NCI-H774 (cell line): Measurements from ENCODE around the gene LSP1.
"Not testable (repeated sequence)": the region's sequence is repeated elsewhere in the genome, so short reads cannot be mapped to it uniquely, and the experiment has no call there.

Source experiments
- DNase-seq: peaks from one replicate; lab custom pipeline; 2025; lab: John Stamatoyannopoulos, UW

The LSP1 gene

DNA sequence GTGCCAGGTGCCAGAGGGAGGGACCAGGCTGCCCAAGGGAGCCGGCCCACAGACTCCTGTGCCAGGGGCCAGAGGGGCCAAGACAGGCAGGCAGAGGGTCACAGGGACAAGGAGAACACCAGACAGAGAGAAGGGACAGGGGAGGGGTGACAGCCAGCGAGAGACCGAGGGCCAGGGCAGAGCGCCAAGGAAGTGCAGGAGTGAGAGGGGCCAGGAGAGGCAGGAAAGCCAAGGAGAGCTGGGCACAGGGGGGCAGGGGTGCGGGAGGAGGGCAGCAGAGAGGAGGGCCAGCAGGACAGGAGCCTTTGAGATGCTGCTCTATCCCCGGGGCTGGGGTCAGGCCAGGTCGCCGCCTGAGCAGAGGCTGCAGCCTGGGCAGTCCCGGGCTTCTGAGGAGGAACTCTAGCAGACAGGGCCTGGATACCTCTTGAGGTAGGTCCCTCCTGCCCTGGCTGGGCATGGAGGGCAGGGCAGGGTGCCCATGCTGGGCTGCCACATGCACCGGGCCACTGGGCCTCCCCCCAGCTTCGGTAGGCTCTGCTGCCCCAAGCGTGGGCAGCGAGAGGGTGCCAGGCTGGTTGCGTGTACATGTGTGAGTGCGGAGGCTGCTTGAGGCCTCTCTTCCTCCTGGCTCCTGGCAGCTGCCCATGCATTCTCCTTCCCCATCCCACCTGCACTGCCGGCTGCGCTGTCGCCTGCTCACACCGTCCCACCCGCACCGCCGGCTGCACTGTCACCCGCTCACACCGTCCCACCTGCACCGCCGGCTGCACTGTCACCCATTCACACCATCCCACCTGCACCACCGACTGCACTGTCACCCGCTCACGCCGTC, 12.2 kb downstream of the LSP1 start:
- DNase-seq = no peak

DNA sequence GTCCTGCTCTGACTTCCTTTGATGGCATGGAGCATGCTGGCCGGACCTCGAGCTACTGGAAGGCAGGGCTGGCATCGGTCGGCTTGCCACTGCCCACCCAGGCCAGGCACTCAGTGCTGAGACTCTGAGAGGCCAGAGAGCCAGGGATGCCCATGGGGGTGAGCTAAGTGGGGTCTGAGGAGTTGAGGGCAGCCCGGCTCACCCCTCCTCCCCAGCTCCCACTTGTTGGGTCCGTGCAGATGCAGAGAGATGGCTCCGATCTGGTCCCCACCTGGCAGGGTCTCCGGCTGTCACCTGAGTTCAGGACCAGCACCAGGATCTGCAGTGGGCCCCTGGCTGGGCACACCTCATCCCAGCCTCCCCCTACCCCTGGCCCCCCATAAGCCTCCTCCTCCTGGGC, 13.3 kb downstream of the LSP1 start:
- DNase-seq = no peak

DNA sequence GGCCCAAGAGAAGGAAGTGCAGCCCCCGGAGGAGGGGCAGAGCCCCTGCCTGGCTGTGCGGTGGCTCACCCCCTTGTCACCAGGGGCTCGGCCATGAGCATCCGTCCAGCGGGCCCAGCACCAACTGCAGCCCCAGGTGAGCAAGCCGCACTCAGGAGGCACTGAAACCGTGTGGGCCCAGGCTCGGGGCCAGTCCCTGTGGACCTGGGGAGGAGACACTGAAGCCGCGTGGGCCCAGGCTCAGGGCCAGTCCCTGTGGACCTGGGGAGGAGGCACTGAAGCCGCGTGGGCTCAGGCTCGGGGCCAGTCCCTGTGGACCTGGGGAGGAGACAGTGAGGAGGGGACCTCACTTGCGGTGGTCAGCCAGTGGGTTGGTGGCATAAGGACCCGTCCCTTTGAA, 13.9 kb downstream of the LSP1 start:
- no peak for DNase-seq

DNA sequence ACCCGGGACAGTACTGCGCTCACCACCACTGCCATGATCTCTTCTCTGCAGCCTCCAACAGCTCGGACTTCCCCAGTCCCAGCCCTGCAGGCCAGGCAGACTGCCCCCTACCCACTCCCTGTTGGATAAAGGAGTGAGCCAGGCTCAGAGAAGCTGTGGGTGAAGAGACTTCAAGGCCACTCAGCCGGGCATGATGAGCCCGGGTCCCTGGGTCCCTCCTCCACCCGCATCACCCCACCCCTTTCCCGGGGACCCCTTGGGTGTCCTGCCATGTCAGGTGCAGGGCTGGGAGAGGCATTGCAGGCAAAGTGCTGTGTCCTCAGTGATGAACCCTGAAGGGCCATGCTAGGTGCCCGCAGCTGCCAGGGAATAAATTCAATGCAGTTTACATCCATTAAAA, 14.5 kb downstream of the LSP1 start:
- no peak for DNase-seq

DNA sequence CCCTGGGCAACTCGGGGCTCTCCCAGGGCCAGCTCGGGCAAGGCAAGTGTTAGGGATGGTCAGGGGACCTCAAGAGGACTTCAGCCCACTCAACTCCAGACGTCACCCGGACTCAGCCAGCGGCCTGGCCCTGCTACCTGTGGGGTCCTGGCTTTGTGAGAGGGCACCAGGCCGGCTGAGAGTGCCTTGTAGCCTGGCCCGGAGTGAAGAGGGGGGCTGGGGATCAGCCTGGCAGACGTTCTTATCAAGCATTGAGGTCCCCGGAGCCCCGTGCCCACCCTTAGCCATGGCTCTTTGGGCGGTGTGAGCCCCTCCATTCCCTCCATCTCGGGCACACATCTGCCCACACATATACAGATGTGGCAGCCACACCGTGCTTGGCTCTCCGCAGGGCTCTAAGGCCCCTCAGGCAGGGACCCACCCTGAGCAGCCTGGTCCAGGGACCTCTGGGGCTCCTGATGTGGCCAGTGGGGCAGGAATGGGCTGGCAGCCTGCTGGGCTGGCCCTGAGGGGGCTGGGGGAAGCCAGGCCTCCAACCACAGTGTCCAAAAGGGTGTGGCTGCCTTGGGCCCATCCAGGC, 15.3 kb downstream of the LSP1 start:
- DNase-seq = no peak

DNA sequence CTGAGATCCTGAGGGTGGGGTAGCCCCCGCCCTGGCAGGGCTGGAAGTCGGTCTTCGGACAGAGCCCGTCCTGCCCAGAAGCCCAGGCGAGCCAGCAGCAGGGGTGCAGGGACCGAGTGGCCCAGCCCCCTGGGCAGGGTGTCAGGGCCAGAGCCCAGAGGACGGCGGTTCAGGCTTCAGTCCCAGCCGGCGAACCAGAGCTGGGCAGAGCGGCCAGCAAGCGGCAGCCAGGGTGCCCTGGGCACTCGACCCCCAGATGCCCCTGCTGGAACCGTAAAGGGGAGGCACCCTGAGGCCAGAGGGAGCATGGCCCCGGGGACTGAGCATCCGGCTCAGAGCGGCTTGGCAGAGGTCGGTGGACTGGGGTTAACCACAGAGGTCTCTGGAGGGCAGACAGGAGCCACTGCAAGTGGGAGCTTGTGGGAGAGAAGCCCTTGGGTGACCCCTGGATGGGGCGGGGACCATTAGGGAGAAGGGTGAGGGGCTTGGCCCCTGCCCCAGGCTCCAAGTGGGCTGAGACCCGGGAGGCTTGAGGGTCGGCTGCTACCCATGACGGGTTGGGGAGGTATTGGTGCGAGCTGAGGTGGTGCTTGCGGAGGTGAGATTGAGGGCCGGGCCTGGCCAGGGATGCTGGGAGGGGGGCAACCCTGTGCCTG, 15.9 kb downstream of the LSP1 start:
- no peak for DNase-seq

DNA sequence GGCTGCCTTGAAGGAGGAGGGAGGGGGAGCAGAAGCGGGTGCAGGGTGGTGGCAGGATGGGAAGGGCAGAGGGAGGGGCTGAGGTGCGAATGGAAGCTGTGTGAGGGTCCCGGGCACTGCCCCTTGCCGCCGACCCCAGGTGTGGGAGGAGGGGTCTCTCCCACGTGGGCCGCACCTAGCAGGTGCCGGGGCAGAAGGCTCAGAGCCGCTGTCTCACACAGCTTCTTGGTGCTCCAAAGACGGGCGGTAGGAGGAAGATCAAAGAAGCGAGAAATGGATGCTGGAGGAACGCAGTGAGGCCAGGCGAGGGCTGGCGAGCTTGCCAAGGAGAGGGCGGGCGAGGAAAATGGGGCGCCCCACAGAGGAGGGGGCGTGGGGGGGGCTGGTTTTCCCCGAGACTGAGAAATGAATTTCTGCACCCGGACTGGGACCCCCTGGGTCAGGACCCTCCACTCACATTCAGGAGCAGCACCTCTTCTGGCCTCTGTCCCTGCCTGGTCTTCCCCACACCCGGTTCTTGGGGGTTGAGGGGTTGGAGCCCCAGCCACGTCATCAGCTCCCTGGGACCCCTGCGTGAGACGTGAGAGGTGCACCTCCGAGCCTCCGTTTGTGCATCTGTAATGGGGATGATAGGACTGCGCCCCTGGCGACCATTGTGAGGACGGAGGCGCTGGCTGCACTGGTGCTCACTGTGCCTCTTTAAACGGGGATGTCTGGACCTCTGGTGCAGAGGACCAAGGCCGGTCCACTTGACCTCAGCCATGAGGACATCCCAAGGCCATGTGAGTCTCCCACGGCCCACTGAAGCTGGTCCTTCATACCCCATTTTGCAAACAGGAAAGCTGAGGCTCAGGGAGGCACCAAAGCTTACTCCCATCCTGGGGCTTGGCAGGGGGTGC, 16.8 kb downstream of the LSP1 start:
- no peak for DNase-seq

DNA sequence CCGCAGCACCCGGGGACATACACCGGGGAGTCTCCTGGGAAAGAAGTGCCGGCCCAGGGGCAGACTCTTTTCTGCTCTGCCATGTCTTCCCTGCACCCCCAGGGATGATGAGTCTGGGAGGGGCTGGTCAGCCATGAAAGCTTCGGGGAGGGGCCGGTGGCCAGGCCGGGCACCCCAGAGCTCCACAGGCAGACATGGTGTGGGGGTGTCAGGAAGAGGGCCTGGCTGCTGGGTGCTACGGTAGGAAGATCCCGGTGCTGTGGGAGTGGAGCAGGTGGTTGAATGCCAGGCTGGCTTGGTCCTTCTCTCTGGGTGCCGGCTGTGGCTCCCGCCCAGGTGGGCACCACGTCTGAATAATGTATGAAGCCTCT, 17.4 kb downstream of the LSP1 start:
- DNase-seq = no peak

DNA sequence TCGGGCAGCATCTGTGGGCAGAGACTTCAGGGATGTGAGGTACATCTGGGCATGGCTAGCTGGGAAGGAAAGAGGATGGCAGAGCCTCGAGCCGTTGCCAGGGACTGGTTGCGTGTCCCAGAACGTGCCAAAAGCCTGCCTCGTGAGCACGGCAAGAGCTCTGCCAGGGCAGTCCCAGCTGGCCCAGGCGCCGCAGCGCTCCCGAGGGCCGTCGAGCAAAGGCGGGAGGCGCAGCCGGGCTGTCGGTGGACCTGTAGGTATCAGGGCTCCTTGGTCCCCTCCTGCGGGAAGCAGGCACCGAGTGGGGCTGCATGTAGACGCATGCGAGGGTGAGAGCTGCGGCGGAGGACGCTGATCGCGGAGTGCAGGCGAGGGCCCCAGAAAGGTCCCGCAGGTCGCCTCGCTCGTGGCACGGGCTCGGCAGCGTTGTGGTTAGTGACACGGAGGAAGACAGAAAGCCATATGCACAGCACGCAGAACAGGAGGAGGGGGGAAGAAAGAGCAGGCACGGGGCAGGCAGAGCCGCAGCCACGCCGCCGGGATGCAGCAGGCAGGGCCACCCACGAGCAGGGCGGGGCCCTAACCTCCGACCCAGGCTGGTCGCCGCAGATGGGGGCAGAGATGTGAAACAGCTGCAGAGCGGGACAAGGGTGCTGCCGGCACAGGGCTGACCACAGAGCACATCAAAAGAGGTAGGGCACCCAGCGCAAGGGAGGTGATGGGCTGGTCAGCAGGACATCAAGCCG, 18.0 kb downstream of the LSP1 start:
- no peak for DNase-seq

DNA sequence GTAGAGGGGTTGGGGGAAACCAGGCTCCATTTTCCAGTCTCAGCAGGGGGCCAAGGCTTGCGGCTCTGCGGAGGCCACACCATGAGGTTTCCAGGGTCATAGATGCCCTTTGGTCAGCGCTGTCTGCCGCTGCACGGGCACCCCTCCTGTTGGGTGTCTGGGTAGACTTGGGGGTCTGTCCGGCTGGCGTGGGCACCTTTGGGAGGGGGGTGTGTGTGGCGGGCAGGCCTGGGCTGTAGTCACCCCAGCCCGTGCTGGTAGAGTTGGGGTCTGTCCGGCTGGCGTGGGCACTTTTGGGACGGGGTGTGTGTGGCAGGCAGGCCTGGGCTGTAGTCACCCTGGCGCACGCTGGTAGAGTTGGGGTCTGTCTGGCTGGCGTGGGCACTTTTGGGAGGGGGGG, 18.6 kb downstream of the LSP1 start:
- DNase-seq = no peak

DNA sequence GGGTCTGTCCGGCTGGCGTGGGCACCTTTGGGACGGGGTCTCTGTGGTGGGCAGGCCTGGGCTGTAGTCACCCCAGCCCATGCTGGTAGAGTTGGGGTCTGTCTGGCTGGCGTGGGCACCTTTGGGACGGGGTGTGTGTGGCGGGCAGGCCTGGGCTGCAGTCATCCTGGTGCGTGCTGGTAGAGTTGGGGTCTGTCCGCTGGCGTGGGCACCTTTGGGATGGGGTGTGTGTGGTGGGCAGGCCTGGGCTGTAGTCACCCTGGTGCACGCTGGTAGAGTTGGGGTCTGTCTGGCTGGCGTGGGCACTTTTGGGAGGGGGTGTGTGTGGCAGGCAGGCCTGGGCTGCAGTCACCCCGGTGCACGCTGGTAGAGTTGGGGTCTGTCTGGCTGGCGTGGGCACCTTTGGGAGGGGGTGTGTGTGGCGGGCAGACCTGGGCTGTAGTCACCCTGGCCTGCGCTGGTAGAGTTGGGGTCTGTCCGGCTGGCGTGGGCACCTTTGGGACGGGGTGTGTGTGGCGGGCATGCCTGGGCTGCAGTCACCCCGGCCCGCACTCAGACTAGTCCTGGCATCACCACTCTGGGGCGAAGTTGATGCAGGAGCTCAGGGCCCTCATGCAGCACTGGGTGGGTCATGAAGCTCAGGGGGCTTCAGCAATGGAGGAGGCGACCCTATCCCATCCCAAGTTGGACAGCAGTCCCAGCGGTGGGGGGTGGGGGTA, 19.5 kb downstream of the LSP1 start:
- no peak for DNase-seq

DNA sequence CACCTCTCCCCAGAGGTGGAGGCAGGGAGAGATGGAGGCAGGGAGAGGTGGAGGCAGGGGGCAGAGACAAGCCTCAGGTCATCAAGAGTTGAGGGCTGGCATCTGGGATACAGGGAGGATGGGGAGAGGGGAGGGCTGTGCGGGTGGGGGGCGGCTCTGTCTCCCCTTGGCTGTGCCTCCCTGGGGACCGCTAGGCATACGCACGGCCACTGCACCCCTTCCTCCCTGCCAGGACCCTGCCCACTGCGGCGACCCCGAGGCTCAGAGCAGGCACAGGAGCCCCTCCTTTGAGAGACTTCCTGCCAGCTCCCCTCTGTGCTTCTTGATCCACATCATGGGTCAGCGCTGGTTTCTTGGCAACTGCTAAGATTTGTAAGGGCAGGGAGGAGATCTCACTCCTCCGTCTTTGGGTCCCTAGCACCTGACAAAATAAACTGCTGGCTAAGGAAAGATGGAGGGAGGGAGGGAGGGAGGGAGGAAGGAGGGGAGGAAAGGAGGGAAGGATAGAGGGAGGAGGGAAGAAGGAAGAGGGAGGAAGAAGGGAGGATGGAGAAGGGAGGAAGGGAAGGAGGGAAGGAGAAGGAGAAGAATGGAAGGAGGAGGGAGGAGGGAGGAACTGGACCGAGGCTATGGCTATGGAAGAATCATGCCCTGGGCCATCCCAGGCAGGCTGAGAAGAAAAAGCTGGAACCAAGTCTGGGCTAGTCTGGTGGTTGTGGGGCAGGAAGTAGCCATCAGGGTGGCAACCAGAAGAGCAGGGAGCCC, 20.3 kb downstream of the LSP1 start:
- DNase-seq = no peak

DNA sequence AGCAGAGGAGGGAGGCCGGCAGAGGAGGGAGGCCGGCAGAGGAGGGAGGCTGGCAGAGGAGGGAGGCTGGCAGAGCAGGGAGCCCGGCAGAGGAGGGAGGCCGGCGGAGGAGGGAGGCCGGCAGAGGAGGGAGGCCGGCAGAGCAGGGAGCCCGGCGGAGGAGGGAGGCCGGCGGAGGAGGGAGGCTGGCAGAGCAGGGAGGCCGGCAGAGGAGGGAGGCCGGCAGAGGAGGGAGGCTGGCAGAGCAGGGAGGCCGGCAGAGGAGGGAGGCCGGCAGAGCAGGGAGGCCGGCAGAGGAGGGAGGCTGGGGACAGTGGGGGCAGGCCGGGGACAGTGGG, 20.9 kb downstream of the LSP1 start:
- not testable (repeated sequence) for DNase-seq

DNA sequence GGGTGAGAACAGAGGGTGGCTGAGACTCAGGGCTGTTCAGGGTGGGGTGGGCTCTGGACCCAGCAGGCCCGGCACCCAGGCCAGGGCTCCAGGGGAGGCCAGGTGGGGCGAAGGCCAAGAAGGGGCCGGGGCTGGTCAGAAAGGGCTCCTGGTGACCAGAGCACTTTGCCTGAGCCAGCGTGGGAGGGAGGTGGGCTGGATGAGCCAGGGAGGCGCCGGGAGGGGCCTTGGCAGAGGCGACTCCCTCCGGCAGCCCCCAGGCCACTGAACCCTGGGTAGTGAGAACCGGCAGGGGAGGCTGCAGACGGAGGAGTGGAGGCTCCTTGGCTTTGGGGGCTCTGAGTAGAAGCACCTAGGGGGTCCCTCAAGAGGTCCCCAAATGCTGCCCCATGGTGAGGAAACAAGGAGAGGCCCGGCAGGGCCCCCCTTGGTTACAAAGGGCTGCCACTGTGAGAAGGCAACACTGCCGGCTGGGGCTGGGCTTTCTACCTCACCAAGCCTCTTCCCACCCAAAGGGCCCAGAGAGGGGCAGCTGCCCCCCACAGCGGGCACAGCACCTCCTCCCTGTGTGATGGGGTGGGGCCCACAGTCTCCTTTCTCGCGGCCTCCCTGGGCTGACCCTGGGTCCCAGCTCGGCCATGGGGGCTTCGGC, 21.7 kb downstream of the LSP1 start:
- DNase-seq = not testable (repeated sequence)

DNA sequence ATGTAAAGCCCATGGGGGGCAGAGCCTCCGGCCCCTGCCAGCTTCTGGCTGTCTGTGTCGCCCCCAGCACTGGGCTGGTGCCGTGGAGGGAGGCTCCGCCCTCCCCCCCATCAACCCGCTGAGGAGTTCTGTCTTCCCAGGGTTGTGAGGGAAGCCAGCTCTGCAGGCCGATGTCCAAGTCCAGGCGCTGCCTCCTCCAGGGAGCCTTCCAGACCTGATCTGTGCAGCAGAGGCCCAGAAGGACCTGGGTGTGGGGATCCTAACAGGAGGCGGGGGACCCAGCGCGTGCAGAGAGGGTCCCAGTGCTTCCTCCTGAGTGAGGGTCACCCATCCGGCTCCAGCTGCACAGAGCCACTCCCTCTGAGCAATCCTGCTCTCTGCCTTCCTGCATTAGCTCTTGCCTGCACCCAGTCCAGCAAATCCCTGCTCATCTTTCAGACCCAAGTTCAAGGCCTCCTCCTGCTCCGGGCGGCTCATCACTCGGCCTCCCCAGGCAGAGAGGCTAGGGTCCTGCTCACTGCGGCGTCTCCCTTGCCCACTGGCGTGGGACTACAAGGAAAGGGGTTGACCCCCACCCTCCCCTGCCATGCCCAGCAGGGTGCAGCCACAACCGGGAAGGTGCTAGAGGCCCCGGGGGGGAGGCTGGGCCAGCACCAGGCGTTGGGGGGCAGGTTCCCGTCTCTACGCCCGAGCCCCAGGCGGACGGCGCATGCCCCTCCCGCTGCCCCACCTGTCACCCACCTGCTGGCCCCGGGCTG, 22.4 kb downstream of the LSP1 start:
- DNase-seq = no peak

DNA sequence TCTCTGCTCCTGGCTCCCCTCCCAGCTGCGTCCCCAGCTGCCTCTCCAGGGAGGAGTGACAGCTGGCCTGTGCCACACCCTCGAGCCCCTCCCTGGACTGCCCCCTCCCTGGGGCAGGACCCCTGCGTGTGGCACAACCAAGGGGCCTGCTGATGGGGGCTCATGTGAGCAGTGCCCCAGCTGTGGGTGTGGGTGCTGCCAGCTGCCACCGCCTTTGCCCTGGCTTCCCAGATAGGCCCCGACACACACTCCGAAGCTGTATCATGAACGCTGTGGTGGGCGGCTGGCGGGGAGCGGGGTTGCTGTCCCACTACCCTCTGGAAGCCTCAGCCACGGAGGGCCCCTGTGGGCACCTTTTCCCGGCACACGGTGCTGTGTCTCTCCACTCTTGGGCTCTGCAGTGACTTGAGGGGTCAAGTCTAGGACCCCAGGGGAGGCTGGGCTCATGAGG, 23.0 kb downstream of the LSP1 start:
- DNase-seq = not testable (repeated sequence)

DNA sequence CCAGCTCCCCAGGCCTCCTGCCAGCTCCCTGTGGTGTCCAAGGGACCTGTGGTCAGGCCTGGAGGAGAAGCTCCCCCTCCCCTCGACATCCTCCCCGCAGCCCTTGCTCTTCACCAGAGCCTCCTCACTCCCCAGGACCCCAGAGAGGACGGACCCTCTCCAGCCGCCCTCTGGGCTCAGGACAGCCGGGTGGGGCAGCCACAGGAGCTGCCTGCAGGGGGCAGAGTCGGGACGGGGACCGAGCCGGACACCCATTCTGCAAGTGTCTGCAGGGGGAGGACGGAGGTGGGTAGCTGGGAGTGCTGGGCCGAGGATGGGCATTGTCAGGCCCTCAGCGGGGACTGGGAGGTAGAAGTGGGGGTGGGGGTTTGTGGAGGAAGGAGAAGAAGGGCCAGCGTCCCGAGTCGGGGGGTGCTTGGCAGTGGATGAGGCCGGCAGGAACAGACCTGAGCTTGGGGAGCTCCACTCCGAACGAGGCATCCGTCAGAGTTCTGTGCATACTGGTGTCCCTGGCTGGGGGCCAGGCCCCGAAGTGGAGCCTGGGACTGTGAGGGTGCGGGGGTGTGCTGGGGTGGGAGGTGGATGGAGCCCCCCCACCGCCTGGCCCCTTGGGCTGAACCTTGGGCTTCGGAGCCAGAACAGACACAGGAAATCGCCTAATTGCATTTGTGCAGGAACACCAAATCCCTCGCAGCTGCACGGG, 23.6 kb downstream of the LSP1 start:
- DNase-seq = no peak
